ENCODE measurements around the gene OTX1. TPM values are rescaled to one million over a fixed set of nuclear protein-coding genes. Genes with fewer than 3 reads are reported as not detected.

The OTX1 gene
- total and polyA plus RNA-seq, 9 of the 15 experiments (the other 6 are each of a cell fraction or from before 2014, with no cell fraction given), result 0.18 to 7.1 (median 0.58) TPM

- TF ChIP-seq RBM39 (optimal IDR thresholded peaks at IDR 0.05; ENCODE audit: low read depth, low read length), result no peak
- no peak for TF ChIP-seq ZC3H4 (CRISPR knock-in tag; IDR thresholded peaks at IDR 0.05; ENCODE audit: borderline replicate concordance)
- no peak for TF ChIP-seq ZNF133 (CRISPR knock-in tag; IDR thresholded peaks at IDR 0.05)
These were observed 15.6 kb downstream of the OTX1 start (continued) for GRCh38 chr2:63066265-63066664.

DNA sequence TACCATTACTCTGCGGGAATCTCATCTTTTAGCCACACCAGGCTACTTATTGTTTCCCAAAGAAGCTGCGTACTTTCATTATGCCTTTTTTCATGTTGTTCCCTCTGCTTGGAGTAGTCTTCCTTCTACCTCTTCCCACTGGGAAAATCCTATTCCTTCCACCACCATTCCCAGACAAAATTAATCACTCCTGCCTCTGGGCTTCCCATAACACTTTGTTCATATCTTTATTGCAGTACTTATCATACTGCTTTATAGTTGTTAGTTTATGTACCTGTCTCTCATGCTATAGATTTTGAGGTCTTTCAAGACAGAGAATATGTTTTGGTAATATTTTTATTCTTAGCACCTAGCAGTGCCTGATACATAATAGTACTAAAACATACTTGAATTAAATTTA lies 16.2 kb downstream of the OTX1 start:
- 5% methylated on average over 2 of the region's 2 CpGs for WGBS (ENCODE audit: insufficient coverage, low coverage, missing lambda C conversion rate)
- TF ChIP-seq ZNF133 (CRISPR knock-in tag; IDR thresholded peaks at IDR 0.05) (no peak), ZNF280A (IDR thresholded peaks at IDR 0.05; ENCODE audit: low read depth, partially characterized antibody) (no peak), GABPB1 (CRISPR knock-in tag; IDR thresholded peaks at IDR 0.05) (no peak)
- TF ChIP-seq, protein P1, sequence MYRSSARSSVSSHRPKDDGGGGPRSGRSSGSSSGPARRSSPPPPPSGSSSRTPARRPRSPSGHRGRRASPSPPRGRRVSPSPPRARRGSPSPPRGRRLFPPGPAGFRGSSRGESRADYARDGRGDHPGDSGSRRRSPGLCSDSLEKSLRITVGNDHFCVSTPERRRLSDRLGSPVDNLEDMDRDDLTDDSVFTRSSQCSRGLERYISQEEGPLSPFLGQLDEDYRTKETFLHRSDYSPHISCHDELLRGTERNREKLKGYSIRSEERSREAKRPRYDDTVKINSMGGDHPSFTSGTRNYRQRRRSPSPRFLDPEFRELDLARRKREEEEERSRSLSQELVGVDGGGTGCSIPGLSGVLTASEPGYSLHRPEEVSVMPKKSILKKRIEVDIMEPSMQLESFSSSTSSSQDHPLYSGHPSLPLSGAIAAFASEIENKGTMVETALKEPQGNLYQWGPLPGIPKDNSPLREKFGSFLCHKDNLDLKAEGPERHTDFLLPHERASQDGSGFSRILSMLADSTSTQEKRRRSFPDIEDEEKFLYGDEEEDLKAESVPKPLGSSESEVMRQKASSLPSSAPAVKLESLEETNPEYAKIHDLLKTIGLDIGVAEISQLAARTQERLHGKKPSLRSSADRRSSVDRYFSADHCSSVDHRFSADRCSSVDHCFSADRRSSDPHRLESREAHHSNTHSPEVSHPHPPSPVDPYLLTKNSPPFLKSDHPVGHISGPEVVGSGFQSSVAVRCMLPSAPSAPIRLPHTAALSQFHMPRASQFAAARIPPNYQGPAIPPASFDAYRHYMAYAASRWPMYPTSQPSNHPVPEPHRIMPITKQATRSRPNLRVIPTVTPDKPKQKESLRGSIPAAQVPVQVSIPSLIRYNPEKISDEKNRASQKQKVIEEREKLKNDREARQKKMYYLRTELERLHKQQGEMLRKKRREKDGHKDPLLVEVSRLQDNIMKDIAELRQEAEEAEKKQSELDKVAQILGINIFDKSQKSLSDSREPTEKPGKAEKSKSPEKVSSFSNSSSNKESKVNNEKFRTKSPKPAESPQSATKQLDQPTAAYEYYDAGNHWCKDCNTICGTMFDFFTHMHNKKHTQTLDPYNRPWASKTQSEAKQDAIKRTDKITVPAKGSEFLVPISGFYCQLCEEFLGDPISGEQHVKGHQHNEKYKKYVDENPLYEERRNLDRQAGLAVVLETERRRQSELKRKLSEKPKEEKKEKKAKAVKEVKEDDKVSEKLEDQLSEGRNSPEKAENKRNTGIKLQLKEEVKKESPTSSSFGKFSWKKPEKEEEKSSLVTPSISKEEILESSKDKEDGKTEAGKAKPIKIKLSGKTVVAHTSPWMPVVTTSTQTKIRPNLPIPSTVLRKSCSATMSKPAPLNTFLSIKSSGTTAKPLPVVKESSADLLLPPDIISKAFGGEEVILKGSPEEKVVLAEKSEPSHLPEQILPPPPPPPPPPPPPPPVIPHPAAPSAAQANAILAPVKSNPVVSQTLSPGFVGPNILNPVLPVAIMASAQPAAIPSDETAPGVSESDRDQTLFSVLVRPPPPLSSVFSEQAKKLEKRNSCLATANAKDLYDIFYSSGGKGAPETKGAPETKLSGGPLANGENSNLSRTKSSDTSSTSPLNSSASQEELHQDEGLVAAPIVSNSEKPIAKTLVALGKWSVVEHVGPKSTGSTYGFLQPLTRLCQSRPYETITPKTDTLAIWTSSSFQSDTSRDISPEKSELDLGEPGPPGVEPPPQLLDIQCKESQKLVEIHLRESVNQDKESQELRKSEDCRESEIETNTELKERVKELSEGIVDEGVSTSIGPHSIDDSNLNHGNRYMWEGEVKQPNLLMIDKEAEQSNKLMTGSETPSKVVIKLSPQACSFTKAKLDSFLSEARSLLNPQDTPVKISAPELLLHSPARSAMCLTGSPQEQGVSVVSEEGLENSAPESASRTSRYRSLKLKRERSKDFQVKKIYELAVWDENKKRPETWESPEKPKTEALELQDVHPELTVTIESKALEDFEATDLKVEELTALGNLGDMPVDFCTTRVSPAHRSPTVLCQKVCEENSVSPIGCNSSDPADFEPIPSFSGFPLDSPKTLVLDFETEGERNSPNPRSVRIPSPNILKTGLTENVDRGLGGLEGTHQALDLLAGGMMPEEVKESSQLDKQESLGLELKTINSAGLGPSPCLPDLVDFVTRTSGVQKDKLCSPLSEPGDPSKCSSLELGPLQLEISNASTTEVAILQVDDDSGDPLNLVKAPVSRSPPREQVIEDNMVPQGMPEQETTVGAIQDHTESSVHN (IDR thresholded peaks at IDR 0.05; ENCODE audit: borderline replicate concordance in 1 of 2, low read depth in 1 of 2), result no peak
- TF ChIP-seq, protein P2, sequence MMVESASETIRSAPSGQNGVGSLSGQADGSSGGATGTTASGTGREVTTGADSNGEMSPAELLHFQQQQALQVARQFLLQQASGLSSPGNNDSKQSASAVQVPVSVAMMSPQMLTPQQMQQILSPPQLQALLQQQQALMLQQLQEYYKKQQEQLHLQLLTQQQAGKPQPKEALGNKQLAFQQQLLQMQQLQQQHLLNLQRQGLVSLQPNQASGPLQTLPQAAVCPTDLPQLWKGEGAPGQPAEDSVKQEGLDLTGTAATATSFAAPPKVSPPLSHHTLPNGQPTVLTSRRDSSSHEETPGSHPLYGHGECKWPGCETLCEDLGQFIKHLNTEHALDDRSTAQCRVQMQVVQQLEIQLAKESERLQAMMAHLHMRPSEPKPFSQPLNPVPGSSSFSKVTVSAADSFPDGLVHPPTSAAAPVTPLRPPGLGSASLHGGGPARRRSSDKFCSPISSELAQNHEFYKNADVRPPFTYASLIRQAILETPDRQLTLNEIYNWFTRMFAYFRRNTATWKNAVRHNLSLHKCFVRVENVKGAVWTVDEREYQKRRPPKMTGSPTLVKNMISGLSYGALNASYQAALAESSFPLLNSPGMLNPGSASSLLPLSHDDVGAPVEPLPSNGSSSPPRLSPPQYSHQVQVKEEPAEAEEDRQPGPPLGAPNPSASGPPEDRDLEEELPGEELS (CRISPR knock-in tag; IDR thresholded peaks at IDR 0.05; ENCODE audit: borderline replicate concordance), result no peak

More for the DNA sequence above, 16.2 kb downstream of the OTX1 start:
- in situ Hi-C loops (cut with MboI), result no loop called here
- Histone ChIP-seq H4K20me1 (replicated peaks; ENCODE audit: control insufficient read depth, insufficient read depth, low read length) (no peaks in the 10 kb centered on the region), H3K4me2 (ENCODE audit: insufficient read depth, low read length) (no peak overlapping the region), H3K27me3 (ENCODE audit: control insufficient read depth in 2 of 2, insufficient read depth in 2 of 2, low read length in 2 of 2) (peaks cover 0 to 3% of the 10 kb centered on the region in 2 experiments; a peak in 1 of 5 replicates), H3K36me3 (ENCODE audit: control insufficient read depth, insufficient read depth, low read length) (no peaks in the 10 kb centered on the region), H3K4me3 (no peak overlapping the region), H3K9me3 (replicated peaks; ENCODE audit: control insufficient read depth, insufficient read depth, low read depth, low read length) (no peaks in the 10 kb centered on the region), H3K4me1 (replicated peaks in 1 of 2; ENCODE audit: control insufficient read depth in 2 of 2, insufficient read depth in 2 of 2, low read length in 2 of 2) (no peaks in the 10 kb centered on the region), H3K9me1 (ENCODE audit: control insufficient read depth, insufficient read depth, low read length) (no peaks in the 10 kb centered on the region), H2AFZ (ENCODE audit: low read depth, low read length) (no peak overlapping the region), H3K27ac (ENCODE audit: extremely low read depth, low read depth, low read length) (no peak overlapping the region), H3K9ac (ENCODE audit: insufficient read depth in 1 of 2, low read depth in 2 of 2, low read length in 2 of 2) (no peak overlapping the region), H3K79me2 (ENCODE audit: control insufficient read depth, insufficient read depth, low read length) (no peaks in the 10 kb centered on the region)
- intact Hi-C loops (cut with micrococcal nuclease), result no loop called here
- BruUV-seq (replicated peaks), result no TSS peak
- CTCF ChIA-PET (ENCODE audit: low intra/inter-chr PET ratio), result no interaction called here
- no peak for FAIRE-seq
- no peak for ATAC-seq
- POLR2A ChIA-PET, result interaction anchor here (0.7 kb wide), 1 partner anchor 67 kb away, joined by 3 read pairs; no protein-coding TSS in a partner anchor
- DNase-seq (ENCODE audit: extremely low read depth in 1 of 4, low spot score in 3 of 4), result no peak
